ENCODE data around the gene MB21D2.

Gene MB21D2

DNA sequence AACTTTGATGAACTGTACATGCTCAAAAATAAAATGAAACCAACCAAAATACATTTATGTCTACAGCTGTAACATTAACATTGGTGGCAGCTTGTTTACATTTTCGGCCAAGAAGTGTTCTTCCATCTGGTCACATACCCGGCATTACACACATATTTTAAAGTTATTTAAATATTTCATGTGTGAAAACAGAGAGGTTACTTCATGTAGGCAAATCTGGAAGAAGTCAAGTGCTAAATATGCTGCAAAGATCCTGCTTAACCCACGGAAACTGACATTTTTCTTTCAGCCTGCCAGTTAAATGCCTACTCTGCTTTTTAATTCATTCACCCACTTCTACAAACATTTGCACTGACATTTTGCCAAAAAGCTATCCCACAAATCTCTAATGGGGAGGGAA, 69.7 kb downstream of the MB21D2 start:
- Histone ChIP-seq H3K27ac (ENCODE audit: low read length) (no peak overlapping the region), H3K4me1 (ENCODE audit: low read length) (no peaks in the 10 kb centered on the region), H3K9me3 (replicated peaks; ENCODE audit: insufficient read depth, low read length) (no peaks in the 10 kb centered on the region), H3K79me2 (ENCODE audit: low read length) (no peaks in the 10 kb centered on the region), H4K20me1 (ENCODE audit: insufficient read depth, low read length) (no peaks in the 10 kb centered on the region), H3K9me2 (replicated peaks; ENCODE audit: insufficient read depth, low read length) (no peaks in the 10 kb centered on the region), H2AFZ (ENCODE audit: low read length) (no peak overlapping the region), H3K4me2 (ENCODE audit: low read depth, low read length) (no peak overlapping the region), H3K9ac (ENCODE audit: low read length) (no peak overlapping the region), H3F3A (ENCODE audit: insufficient read depth, low read length) (no peaks in the 10 kb centered on the region), H3K4me3 (ENCODE audit: low read length) (no peak overlapping the region), H3K36me3 (replicated peaks; ENCODE audit: insufficient read depth, low read length) (no peaks in the 10 kb centered on the region), H3K27me3 (replicated peaks; ENCODE audit: insufficient read depth, low read length) (no peaks in the 10 kb centered on the region)
- TF ChIP-seq EZH2 (optimal IDR thresholded peaks at IDR 0.05; ENCODE audit: low read depth, low read length), result no peak
- DNase-seq, result no peak

- no peak overlapping the region for H3K4me2 ChIP-seq (ENCODE audit: low read depth, low read length)
- TF ChIP-seq EZH2phosphoT487 (IDR thresholded peaks at IDR 0.05; ENCODE audit: low read length) (no peak), EZH2 (optimal IDR thresholded peaks at IDR 0.05; ENCODE audit: low read depth, low read length) (no peak)
- TF ChIP-seq, protein P1, sequence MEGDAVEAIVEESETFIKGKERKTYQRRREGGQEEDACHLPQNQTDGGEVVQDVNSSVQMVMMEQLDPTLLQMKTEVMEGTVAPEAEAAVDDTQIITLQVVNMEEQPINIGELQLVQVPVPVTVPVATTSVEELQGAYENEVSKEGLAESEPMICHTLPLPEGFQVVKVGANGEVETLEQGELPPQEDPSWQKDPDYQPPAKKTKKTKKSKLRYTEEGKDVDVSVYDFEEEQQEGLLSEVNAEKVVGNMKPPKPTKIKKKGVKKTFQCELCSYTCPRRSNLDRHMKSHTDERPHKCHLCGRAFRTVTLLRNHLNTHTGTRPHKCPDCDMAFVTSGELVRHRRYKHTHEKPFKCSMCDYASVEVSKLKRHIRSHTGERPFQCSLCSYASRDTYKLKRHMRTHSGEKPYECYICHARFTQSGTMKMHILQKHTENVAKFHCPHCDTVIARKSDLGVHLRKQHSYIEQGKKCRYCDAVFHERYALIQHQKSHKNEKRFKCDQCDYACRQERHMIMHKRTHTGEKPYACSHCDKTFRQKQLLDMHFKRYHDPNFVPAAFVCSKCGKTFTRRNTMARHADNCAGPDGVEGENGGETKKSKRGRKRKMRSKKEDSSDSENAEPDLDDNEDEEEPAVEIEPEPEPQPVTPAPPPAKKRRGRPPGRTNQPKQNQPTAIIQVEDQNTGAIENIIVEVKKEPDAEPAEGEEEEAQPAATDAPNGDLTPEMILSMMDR (IDR thresholded peaks at IDR 0.05; ENCODE audit: low read length), result no peak
- no peak for DNase-seq
- no peak overlapping the region for H2AFZ ChIP-seq (ENCODE audit: low read length)
- no peak overlapping the region for H3K9ac ChIP-seq (ENCODE audit: low read length)
- H3K9me3 ChIP-seq (replicated peaks; ENCODE audit: insufficient read depth, low read length), result no peaks in the 10 kb centered on the region
- no peaks in the 10 kb centered on the region for H3K4me1 ChIP-seq (ENCODE audit: low read length)
- H3K36me3 ChIP-seq (replicated peaks; ENCODE audit: insufficient read depth, low read length), result no peaks in the 10 kb centered on the region
- no peak overlapping the region for H3K4me3 ChIP-seq (ENCODE audit: low read length)
- H3K79me2 ChIP-seq (ENCODE audit: low read length), result no peaks in the 10 kb centered on the region
- no peaks in the 10 kb centered on the region for H4K20me1 ChIP-seq (ENCODE audit: insufficient read depth, low read length)
- H3K9me2 ChIP-seq (replicated peaks; ENCODE audit: insufficient read depth, low read length), result no peaks in the 10 kb centered on the region
- H3K27ac ChIP-seq (ENCODE audit: low read length), result no peak overlapping the region
- no peaks in the 10 kb centered on the region for H3K27me3 ChIP-seq (replicated peaks; ENCODE audit: insufficient read depth, low read length)
- no peaks in the 10 kb centered on the region for H3F3A ChIP-seq (ENCODE audit: insufficient read depth, low read length)
These were observed 72.2 kb downstream of the MB21D2 start for GRCh38 chr3:192845526-192845855.

DNA sequence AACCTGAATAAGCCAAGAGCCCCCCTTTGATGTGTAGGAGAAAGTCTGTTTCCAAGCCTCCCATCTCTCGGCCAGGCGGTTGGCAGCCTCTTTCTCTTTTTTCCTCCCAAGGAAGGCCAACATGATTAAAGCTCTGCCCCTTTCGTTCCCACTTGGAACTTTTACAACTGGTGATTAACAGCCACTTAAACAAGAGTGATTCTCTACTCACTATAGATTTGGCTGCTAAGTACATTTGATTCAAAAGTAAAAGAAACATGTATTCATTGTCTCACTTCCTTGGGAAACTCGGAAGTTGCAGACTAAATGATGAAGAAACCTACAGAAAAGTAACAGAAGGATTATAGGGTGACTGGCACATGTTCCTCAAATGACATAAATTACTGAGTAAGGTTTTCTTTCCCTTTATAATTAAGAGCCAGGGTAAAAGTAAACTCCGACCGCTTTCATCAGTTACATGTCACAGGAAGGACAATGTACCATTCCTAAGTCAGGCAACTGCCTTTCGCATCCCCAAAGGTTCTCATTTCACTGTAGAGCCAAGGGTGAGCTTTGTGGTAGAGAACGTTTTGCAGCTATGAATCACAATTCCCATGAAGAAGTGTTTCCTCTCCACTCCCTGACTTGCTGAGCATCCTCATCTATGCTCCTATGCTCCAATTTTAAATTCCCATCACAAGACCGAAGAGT, 72.7 kb downstream of the MB21D2 start:
- no peak overlapping the region for H3K4me3 ChIP-seq (ENCODE audit: low read length)
- TF ChIP-seq EZH2 (optimal IDR thresholded peaks at IDR 0.05; ENCODE audit: low read depth, low read length), result no peak
- TF ChIP-seq, protein P1 (IDR thresholded peaks at IDR 0.05; ENCODE audit: low read length), result no peak
- no peak for TF ChIP-seq EZH2phosphoT487 (IDR thresholded peaks at IDR 0.05; ENCODE audit: low read length)
- no peak overlapping the region for H3K4me2 ChIP-seq (ENCODE audit: low read depth, low read length)
- H3K36me3 ChIP-seq (replicated peaks; ENCODE audit: insufficient read depth, low read length), result no peaks in the 10 kb centered on the region
- H2AFZ ChIP-seq (ENCODE audit: low read length), result no peak overlapping the region
- H4K20me1 ChIP-seq (ENCODE audit: insufficient read depth, low read length), result no peaks in the 10 kb centered on the region
- no peak overlapping the region for H3K9ac ChIP-seq (ENCODE audit: low read length)
- no peaks in the 10 kb centered on the region for H3F3A ChIP-seq (ENCODE audit: insufficient read depth, low read length)
- no peaks in the 10 kb centered on the region for H3K9me3 ChIP-seq (replicated peaks; ENCODE audit: insufficient read depth, low read length)
- no peak for DNase-seq
- no peaks in the 10 kb centered on the region for H3K9me2 ChIP-seq (replicated peaks; ENCODE audit: insufficient read depth, low read length)
- H3K27ac ChIP-seq (ENCODE audit: low read length), result no peak overlapping the region
- H3K79me2 ChIP-seq (ENCODE audit: low read length), result no peaks in the 10 kb centered on the region
- no peaks in the 10 kb centered on the region for H3K27me3 ChIP-seq (replicated peaks; ENCODE audit: insufficient read depth, low read length)
- H3K4me1 ChIP-seq (ENCODE audit: low read length), result no peaks in the 10 kb centered on the region

GRCh38 chr3:192844486-192844765, 73.2 kb downstream of the MB21D2 start:
- H3K9ac ChIP-seq (ENCODE audit: low read length), result no peak overlapping the region
- H3K9me3 ChIP-seq (replicated peaks; ENCODE audit: insufficient read depth, low read length), result no peaks in the 10 kb centered on the region
- no peaks in the 10 kb centered on the region for H3K9me2 ChIP-seq (replicated peaks; ENCODE audit: insufficient read depth, low read length)
- H3K27ac ChIP-seq (ENCODE audit: low read length), result no peak overlapping the region
- TF ChIP-seq EZH2phosphoT487 (IDR thresholded peaks at IDR 0.05; ENCODE audit: low read length) (no peak), EZH2 (optimal IDR thresholded peaks at IDR 0.05; ENCODE audit: low read depth, low read length) (no peak)
- TF ChIP-seq, protein P1 (IDR thresholded peaks at IDR 0.05; ENCODE audit: low read length), result no peak
- no peaks in the 10 kb centered on the region for H3K4me1 ChIP-seq (ENCODE audit: low read length)
- H3F3A ChIP-seq (ENCODE audit: insufficient read depth, low read length), result no peaks in the 10 kb centered on the region
- no peak overlapping the region for H3K4me2 ChIP-seq (ENCODE audit: low read depth, low read length)
- H4K20me1 ChIP-seq (ENCODE audit: insufficient read depth, low read length), result no peaks in the 10 kb centered on the region
- no peaks in the 10 kb centered on the region for H3K27me3 ChIP-seq (replicated peaks; ENCODE audit: insufficient read depth, low read length)
- H3K79me2 ChIP-seq (ENCODE audit: low read length), result no peaks in the 10 kb centered on the region
- DNase-seq, result no peak
- H3K4me3 ChIP-seq (ENCODE audit: low read length), result no peak overlapping the region
- H2AFZ ChIP-seq (ENCODE audit: low read length), result no peak overlapping the region
- no peaks in the 10 kb centered on the region for H3K36me3 ChIP-seq (replicated peaks; ENCODE audit: insufficient read depth, low read length)

Data from MM.1S (cell line).